Suprapubic skin (tissue), 3 donors: Measurements from ENCODE around the gene ALPI.

Source experiments
- EP300 ChIP-seq: sonication (generic); formaldehyde crosslinking; IDR thresholded peaks from one replicate; pipeline ENCODE4 v1.6.1; 2017; ENCODE audit warnings: antibody characterized with exemption
- TF ChIP-seq, protein P1 (sequence below), 2 donors: fragments of 200-600 bp in 1 of 2; fragments of 450-650 bp in 1 of 2; sonication (generic) in 1 of 2; IDR thresholded peaks; one replicate each; pipeline ENCODE4 v1.5.1; 2016 to 2019; ENCODE audit warnings: antibody characterized with exemption in 2 of 2, mild to moderate bottlenecking in 1 of 2, moderate library complexity in 1 of 2

DNA sequence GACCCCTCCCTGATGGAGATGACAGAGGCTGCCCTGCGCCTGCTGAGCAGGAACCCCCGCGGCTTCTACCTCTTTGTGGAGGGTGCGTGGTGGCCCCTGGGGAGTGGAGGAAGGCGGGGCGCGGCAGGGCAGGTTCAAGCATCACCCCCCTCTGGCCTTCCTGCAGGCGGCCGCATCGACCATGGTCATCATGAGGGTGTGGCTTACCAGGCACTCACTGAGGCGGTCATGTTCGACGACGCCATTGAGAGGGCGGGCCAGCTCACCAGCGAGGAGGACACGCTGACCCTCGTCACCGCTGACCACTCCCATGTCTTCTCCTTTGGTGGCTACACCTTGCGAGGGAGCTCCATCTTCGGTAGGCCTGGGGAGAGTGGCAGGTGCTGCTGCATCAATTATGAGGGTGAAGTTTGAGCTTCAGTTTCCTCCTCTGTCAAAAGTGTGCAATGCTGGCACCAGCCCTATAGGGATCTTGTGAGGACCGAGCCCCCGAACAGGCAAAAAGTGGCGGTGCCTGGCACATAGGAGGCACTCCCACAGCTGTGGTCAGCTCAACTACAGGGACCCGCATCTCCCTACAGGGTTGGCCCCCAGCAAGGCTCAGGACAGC, 2.2 kb downstream of the ALPI start:
- TF ChIP-seq, protein P1, sequence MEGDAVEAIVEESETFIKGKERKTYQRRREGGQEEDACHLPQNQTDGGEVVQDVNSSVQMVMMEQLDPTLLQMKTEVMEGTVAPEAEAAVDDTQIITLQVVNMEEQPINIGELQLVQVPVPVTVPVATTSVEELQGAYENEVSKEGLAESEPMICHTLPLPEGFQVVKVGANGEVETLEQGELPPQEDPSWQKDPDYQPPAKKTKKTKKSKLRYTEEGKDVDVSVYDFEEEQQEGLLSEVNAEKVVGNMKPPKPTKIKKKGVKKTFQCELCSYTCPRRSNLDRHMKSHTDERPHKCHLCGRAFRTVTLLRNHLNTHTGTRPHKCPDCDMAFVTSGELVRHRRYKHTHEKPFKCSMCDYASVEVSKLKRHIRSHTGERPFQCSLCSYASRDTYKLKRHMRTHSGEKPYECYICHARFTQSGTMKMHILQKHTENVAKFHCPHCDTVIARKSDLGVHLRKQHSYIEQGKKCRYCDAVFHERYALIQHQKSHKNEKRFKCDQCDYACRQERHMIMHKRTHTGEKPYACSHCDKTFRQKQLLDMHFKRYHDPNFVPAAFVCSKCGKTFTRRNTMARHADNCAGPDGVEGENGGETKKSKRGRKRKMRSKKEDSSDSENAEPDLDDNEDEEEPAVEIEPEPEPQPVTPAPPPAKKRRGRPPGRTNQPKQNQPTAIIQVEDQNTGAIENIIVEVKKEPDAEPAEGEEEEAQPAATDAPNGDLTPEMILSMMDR (IDR thresholded peaks at IDR 0.05), result no peak
- no peak for TF ChIP-seq EP300
